Measurements from ENCODE around the gene OGFOD3. TPM values are rescaled to one million over a fixed set of nuclear protein-coding genes. Genes with fewer than 3 reads are reported as not detected.
A peak's percentile ranks its signal among the peaks of the same experiment; 100 is the strongest.

OGFOD3 gene
- total RNA-seq, 2 donors from 2014 or later: 23.3 to 40.8 TPM

DNA sequence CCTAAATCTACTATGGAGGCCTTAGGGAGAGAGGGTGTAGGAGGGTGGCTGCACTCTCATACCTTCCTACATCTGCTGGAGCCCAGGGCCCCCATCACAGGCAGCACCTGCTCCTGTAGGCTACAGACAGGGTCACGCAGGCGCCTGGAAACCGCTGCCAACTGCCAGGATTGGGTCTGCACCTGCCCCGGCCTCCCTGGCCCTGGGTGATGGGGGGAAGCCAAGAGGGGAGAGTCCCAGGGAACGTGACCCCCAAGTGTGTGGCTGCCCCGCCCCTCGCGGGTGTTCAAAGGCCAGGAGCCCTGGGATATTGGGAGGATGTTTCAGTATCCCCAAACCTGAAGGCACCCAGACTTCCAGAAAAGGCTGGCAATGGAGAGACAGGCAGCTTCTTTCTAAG lies 64.9 kb downstream of the OGFOD3 start:
- Histone ChIP-seq H3K4me1 (peaks cover 4% of the 10 kb centered on the region), H3K27me3 (peaks cover 3% of the 10 kb centered on the region), H3K27ac (no peak overlapping the region), H3K36me3 (no peaks in the 10 kb centered on the region), H3K4me3 (no peak overlapping the region), H3K9me3 (no peaks in the 10 kb centered on the region), H3K9ac (ENCODE audit: low read depth in 2 of 2, low read length in 2 of 2) (no peak overlapping the region)
- no peak for DNase-seq
- TF ChIP-seq, protein P1, sequence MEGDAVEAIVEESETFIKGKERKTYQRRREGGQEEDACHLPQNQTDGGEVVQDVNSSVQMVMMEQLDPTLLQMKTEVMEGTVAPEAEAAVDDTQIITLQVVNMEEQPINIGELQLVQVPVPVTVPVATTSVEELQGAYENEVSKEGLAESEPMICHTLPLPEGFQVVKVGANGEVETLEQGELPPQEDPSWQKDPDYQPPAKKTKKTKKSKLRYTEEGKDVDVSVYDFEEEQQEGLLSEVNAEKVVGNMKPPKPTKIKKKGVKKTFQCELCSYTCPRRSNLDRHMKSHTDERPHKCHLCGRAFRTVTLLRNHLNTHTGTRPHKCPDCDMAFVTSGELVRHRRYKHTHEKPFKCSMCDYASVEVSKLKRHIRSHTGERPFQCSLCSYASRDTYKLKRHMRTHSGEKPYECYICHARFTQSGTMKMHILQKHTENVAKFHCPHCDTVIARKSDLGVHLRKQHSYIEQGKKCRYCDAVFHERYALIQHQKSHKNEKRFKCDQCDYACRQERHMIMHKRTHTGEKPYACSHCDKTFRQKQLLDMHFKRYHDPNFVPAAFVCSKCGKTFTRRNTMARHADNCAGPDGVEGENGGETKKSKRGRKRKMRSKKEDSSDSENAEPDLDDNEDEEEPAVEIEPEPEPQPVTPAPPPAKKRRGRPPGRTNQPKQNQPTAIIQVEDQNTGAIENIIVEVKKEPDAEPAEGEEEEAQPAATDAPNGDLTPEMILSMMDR (IDR thresholded peaks at IDR 0.05): no peak
- intact Hi-C loops (cut with DNase I): loop anchor here (10.0 kb wide), 1 partner anchor 411 kb away; no protein-coding TSS in a partner anchor

- Histone ChIP-seq H3K36me3 (no peaks in the 10 kb centered on the region), H3K9ac (ENCODE audit: low read depth in 2 of 2, low read length in 2 of 2) (no peak overlapping the region), H3K27ac (no peak overlapping the region), H3K4me1 (peaks cover 4% of the 10 kb centered on the region), H3K27me3 (peaks cover 3% of the 10 kb centered on the region), H3K4me3 (no peak overlapping the region), H3K9me3 (no peaks in the 10 kb centered on the region)
- intact Hi-C loops (cut with DNase I): loop anchor here (1.0 to 10.0 kb wide), 2 partner anchors 62 to 413 kb away; no protein-coding TSS in a partner anchor
- DNase-seq: peak; percentile 86
- TF ChIP-seq, protein P1 (IDR thresholded peaks at IDR 0.05): peak; percentile 93
Measured at GRCh38 chr17:82351713-82352488, 66.5 kb downstream of the OGFOD3 start.

DNA sequence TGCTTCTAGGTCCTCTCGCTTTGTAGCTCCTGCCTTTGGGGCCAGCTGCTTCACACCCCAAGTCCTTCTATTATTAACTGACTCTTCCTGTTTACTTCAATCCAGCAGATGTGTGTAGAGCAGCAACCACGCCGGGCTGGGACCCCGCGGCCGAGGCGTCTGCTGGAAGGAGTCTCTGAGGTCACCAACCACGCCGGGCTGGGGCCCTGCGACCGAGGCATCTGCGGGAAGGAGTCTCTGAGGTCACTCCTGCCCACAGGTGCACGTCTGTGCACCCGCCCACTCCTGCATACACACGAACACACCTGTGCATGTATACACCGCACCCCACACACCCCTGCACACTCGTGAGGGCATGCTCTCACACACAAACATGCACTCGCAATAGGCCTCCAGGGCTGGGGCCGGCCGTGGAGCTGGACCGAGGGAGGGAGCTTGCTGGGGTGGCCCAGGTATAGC lies 67.1 kb downstream of the OGFOD3 start:
- H3K27ac ChIP-seq: no peak overlapping the region
- no peaks in the 10 kb centered on the region for H3K27me3 ChIP-seq
- no peak overlapping the region for H3K9ac ChIP-seq (ENCODE audit: low read depth in 2 of 2, low read length in 2 of 2)
- no peaks in the 10 kb centered on the region for H3K36me3 ChIP-seq
- no peak for DNase-seq
- no peak overlapping the region for H3K4me3 ChIP-seq
- peaks cover 4% of the 10 kb centered on the region for H3K4me1 ChIP-seq
- TF ChIP-seq, protein P1 (IDR thresholded peaks at IDR 0.05): no peak
- H3K9me3 ChIP-seq: no peaks in the 10 kb centered on the region
- intact Hi-C loops (cut with DNase I): loop anchor here (1.0 to 10.0 kb wide), 2 partner anchors 63 to 414 kb away; no protein-coding TSS in a partner anchor

GRCh38 chr17:82350182-82351030 lies 68.0 kb downstream of the OGFOD3 start:
- H3K9me3 ChIP-seq: no peaks in the 10 kb centered on the region
- no peaks in the 10 kb centered on the region for H3K27me3 ChIP-seq
- H3K4me1 ChIP-seq: peaks cover 4% of the 10 kb centered on the region

GRCh38 chr17:82349287-82349701 lies 69.1 kb downstream of the OGFOD3 start:
- intact Hi-C loops (cut with DNase I): no loop called here
- TF ChIP-seq, protein P1 (IDR thresholded peaks at IDR 0.05): no peak
- no peaks in the 10 kb centered on the region for H3K9me3 ChIP-seq
- no peak overlapping the region for H3K9ac ChIP-seq (ENCODE audit: low read depth in 2 of 2, low read length in 2 of 2)
- H3K4me1 ChIP-seq: peaks cover 4% of the 10 kb centered on the region
- no peaks in the 10 kb centered on the region for H3K27me3 ChIP-seq
- no peaks in the 10 kb centered on the region for H3K36me3 ChIP-seq
- DNase-seq: no peak
- no peak overlapping the region for H3K4me3 ChIP-seq
- H3K27ac ChIP-seq: no peak overlapping the region

More at GRCh38 chr17:82350182-82351030, 68.0 kb downstream of the OGFOD3 start:
- DNase-seq: no peak
- TF ChIP-seq, protein P1 (IDR thresholded peaks at IDR 0.05): no peak
- Histone ChIP-seq H3K27ac (no peak overlapping the region), H3K36me3 (no peaks in the 10 kb centered on the region), H3K4me3 (no peak overlapping the region), H3K9ac (ENCODE audit: low read depth in 2 of 2, low read length in 2 of 2) (no peak overlapping the region)
- intact Hi-C loops (cut with DNase I): loop anchor here (1.0 to 10.0 kb wide), 2 partner anchors 64 to 414 kb away; no protein-coding TSS in a partner anchor

All from colonic mucosa (tissue), 4 donors.